Mucosa of descending colon (tissue), 3 donors: ENCODE measurements around the gene PGAP2. TPM values are rescaled to one million over a fixed set of nuclear protein-coding genes. Genes with fewer than 3 reads are reported as not detected.

Experiments used
- ATAC-seq: fragments of 200-7000 bp; cut with Tn5 transposase; one replicate; pipeline ENCODE4 v1.9.1; 2020; ENCODE audit warnings: mild to moderate bottlenecking, moderate library complexity
- DNase-seq, 3 donors: peaks; one replicate each; pipeline ENCODE4 v3.0.0-alpha.2; 2020
- H3K36me3 ChIP-seq: fragments of 200-600 bp; one replicate; pipeline ENCODE4 v1.8.0; 2021; ENCODE audit warnings: low read depth, mild to moderate bottlenecking
- H3K4me1 ChIP-seq: fragments of 200-600 bp; one replicate; pipeline ENCODE4 v1.8.0; 2021; ENCODE audit warnings: low read depth, mild to moderate bottlenecking
- H3K4me3 ChIP-seq: fragments of 200-600 bp; one replicate; pipeline ENCODE4 v1.8.0; 2021; ENCODE audit warnings: mild to moderate bottlenecking
- H3K9me3 ChIP-seq: fragments of 200-600 bp; one replicate; pipeline ENCODE4 v1.8.0; 2021; ENCODE audit warnings: mild to moderate bottlenecking
- CTCF ChIP-seq: fragments of 200-600 bp; IDR thresholded peaks from one replicate; pipeline ENCODE4 v1.8.0; 2022; ENCODE audit warnings: antibody characterized with exemption, mild to moderate bottlenecking
- intact Hi-C, 2 donors: fragments of 100-400 bp; cut with DNase I in 1 of 2; cut with micrococcal nuclease in 1 of 2; formaldehyde crosslinking; loops; one replicate each; pipeline versions ENCODE4 v1.11.0 to v1.11.1; 2022; cut with DNase I, micrococcal nuclease
- total RNA-seq, 3 donors: library from RNA; stranded (reverse); fragmentation: NEBNext Ultra II Directional in 2 of 3; extraction: Animal tissue kit (Norgen Biotek cat#: 25700) in 2 of 3; gene quantifications; one replicate each; pipeline versions ENCODE4 v1.2.1 to v1.2.4, GENCODE V29; 2021 to 2023
- donor health status: DM: no; HTN: no; CAD: no; lungs with moderate emphysema.
- donor health status: DM: no; HTN: no; CAD: no.
- donor health status: DM: no; HTN: yes; CAD: no.

PGAP2 gene
- total RNA-seq, 3 donors from 2014 or later = 15.7 to 32.8 (median 25.9) TPM

GRCh38 chr11:3820971-3821370, 12.6 kb downstream of the PGAP2 start:
- intact Hi-C loops = no loop called here
- no peak for DNase-seq
- Histone ChIP-seq H3K4me3 (no peak overlapping the region), H3K36me3 (no peaks in the 10 kb centered on the region), H3K4me1 (no peaks in the 10 kb centered on the region), H3K9me3 (no peaks in the 10 kb centered on the region)
- TF ChIP-seq CTCF = no peak
- no peak for ATAC-seq

- Histone ChIP-seq H3K4me1 (no peaks in the 10 kb centered on the region), H3K9me3 (no peaks in the 10 kb centered on the region), H3K4me3 (no peak overlapping the region), H3K36me3 (no peaks in the 10 kb centered on the region)
- intact Hi-C loops = no loop called here
- ATAC-seq (no peak), DNase-seq (no peak)
- TF ChIP-seq CTCF = no peak
Measured at GRCh38 chr11:3822312-3822711, 14.0 kb downstream of the PGAP2 start.

DNA sequence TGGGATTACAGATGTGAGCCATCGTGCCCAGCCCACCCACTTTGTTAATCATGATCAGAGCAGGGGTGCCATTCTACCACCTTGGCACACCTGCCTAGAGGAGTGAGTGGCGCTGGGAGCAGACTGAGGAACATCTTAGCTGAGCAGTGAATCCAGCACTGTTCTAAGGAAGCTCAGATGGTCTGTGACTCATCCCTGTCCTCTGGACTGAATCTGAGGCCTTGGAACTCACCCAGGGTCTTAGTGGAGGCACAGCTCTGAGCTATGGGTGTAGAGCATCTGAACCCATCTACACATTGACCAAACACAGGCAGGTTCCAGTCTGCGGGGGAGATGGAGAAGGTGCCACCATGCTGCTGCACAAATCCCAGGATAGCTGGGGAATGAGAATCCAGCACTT, 14.9 kb downstream of the PGAP2 start:
- ATAC-seq = peak; percentile 20
- Histone ChIP-seq H3K4me1 (no peaks in the 10 kb centered on the region), H3K36me3 (no peaks in the 10 kb centered on the region), H3K9me3 (no peaks in the 10 kb centered on the region), H3K4me3 (no peak overlapping the region)
- TF ChIP-seq CTCF = no peak
- intact Hi-C loops = no loop called here
- DNase-seq = peak in 1 of 3 donors; percentile 25

DNA sequence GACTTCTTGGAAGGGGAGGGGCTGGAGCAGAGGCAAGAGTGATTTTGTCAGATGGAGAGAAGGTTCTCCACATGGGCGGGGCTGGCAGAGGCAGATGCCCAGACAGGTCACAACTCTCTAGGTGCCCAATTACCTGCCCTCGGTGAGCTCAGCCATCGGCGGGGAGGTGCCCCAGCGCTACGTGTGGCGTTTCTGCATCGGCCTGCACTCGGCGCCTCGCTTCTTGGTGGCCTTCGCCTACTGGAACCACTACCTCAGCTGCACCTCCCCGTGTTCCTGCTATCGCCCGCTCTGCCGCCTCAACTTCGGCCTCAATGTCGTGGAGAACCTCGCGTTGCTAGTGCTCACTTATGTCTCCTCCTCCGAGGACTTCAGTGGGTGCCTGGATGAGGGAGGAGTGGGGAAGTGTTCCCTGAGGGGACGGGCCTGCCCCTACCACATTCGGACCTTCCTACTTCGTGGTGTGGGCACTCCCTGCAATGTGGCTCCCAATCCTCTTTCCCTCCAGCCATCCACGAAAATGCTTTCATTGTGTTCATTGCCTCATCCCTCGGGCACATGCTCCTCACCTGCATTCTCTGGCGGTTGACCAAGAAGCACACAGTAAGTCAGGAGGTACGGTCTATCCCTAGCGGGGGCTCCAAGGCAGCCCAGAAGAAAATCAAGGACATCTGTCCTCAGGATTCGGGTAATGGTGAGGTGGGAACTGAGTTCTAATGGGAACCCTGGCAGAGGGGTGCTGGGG, 15.6 kb downstream of the PGAP2 start:
- ATAC-seq (no peak), DNase-seq (no peak)
- Histone ChIP-seq H3K36me3 (no peaks in the 10 kb centered on the region), H3K4me1 (no peaks in the 10 kb centered on the region), H3K4me3 (no peak overlapping the region), H3K9me3 (no peaks in the 10 kb centered on the region)
- intact Hi-C loops = no loop called here
- no peak for TF ChIP-seq CTCF

DNA sequence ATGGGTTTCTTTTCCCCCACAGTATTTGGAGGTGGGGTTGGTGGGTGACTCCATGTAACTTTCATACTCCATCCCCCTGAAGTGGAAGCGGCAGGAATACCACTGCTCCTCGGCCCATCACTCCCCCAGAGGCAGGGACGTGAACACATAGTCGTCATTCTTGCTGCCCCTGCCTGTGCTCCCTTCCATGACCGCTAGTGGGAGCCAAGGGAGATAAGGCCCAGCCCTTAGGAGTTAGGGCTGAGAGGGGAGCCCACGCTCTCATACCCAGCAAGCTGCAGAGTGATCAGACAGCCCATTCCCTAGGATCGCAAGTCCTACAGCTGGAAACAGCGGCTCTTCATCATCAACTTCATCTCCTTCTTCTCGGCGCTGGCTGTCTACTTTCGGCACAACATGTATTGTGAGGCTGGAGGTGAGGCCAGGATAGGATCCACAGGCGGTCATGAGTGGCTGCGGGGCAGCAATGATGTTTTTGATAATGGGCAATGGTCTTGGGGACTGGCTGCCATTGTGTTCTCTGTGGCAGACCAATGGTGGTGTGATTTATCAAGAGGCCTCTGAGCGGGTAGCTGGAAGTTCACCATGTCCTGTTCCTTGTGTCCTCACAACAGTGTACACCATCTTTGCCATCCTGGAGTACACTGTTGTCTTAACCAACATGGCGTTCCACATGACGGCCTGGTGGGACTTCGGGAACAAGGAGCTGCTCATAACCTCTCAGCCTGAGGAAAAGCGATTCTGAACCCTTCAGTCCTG, 16.5 kb downstream of the PGAP2 start:
- H3K36me3 ChIP-seq = no peaks in the 10 kb centered on the region
- H3K4me1 ChIP-seq = no peaks in the 10 kb centered on the region
- ATAC-seq = peak; percentile 84
- DNase-seq = peak; percentile 73 to 77 (median 77)
- peak; percentile 43 for TF ChIP-seq CTCF
- intact Hi-C loops = no loop called here
- no peaks in the 10 kb centered on the region for H3K9me3 ChIP-seq
- H3K4me3 ChIP-seq = no peak overlapping the region
